Measurements from ENCODE around the gene LDLRAD3.

DNA sequence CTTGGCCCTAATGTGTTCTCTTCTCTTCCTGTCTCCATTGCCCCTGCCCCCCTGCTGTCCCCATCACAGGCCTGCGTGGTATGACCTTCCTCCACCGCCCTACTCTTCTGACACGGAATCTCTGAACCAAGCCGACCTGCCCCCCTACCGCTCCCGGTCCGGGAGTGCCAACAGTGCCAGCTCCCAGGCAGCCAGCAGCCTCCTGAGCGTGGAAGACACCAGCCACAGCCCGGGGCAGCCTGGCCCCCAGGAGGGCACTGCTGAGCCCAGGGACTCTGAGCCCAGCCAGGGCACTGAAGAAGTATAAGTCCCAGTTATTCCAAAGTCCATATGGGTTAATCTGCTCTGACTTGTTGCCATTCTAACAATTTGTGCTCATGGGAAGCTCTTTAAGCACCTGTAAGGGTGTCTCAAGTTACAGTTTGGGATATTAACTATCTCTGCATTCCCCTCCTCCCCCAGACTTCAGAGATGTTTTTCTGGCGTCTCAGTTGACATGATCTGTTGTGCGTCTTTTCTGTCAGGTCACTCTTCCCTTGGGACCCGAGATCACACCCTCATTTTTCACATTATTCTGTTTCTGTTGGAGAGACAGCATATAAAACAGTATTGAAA is 285.3 kb downstream of the LDLRAD3 start:
- TF ChIP-seq CTCF (IDR thresholded peaks at IDR 0.05 in 8 of 11, conservative IDR thresholded peaks at IDR 0.05 in 3 of 11) (no peak), POLR2A (IDR thresholded peaks at IDR 0.05) (no peak), POLR2AphosphoS5 (IDR thresholded peaks at IDR 0.05) (no peak)

All from spleen (tissue), 7 donors.